HG02623 (cell line): Measurements from ENCODE around the gene PRAMEF12.
"Not testable (repeated sequence)": the region's sequence is repeated elsewhere in the genome, so short reads cannot be mapped to it uniquely, and the experiment has no call there.

Experiments used
- ATAC-seq: cut with Tn5 transposase; IDR thresholded peaks from one replicate; pipeline ENCODE4 v1.9.1; 2021; ENCODE audit warnings: moderate library complexity; ENCODE audit not compliant: unreplicated experiment

PRAMEF12 gene

DNA sequence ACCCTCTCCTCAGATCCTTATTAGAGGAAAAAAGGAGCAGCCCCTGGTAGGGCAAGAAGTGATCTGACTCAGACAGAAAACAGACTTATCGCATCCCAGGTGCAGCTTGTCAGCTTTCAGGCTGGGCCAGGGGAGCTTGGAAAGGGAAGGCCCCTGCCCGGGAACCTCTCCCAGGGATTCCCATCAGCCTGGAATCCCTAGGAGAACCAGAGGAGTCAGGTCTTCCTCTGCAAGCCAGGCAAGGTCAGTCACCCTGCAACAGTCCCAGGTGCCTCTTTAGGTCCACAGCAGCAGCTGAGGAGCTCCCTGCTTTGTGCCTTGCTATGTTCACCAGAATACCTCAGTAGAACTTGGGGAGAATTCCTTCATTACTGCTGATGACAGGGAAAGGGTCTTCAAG lies 2.9 kb upstream of the PRAMEF12 start:
- ATAC-seq, result no peak

DNA sequence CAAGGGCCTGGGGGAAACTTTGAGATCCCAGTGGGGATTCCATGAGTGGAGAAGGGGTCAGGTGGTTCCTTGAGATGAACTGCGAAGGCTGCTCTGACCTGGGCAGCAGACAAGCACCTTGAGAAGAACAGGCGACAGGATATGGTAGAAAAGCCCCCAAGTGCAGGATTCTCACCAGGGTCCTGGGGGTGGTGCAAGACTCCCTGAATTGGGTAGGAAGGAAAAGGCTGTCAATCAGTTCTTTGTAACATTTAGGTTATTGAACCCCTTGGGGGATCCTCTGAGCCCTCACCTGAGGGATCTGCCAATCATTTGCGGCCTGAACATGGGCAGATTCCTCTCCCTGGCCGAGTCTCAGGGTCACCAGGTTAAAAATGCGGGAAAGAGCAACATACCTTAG lies 2.4 kb upstream of the PRAMEF12 start:
- no peak for ATAC-seq

DNA sequence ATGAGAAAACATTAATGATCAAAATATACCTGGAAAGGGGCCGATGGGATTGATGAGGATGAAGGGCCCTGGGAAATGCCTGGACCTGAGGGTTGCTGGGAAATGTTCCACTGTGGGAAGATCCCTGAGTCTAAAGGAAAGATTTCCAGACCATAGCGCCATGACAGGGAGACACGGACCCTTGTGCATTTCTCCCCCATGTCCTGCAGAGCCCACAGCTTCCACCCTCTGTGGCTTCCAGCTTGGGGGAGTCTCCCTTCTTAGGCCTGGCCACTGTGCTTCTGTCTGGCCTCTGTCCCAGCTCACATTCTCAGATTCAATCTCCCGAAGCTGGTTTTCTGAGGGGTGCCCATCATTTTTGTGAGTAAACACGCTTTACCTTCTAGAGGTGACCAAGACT lies 1.0 kb upstream of the PRAMEF12 start:
- no peak for ATAC-seq

DNA sequence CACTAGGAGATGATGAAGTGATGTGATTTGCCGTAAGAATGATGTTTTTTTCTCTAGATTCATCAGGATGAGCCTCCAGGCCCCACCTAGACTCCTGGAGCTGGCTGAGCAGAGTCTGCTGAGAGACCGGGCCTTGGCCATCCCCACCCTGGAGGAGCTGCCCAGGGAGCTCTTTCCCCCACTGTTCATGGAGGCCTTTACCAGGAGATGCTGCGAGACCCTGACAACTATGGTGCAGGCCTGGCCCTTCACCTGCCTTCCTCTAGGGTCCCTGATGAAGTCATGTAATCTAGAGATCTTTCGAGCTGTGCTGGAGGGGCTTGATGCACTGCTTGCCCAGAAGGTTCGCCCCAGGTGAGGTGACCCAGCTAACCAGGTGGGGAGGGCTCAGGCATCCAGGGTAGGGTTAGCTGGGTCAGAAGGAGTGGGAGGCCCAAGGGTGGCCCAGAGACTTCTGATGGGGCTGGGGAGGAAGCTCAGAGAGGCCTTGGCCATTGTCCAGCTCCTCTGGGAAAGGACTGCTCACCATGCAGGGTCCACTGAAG lies 1.3 kb downstream of the PRAMEF12 start:
- no peak for ATAC-seq

DNA sequence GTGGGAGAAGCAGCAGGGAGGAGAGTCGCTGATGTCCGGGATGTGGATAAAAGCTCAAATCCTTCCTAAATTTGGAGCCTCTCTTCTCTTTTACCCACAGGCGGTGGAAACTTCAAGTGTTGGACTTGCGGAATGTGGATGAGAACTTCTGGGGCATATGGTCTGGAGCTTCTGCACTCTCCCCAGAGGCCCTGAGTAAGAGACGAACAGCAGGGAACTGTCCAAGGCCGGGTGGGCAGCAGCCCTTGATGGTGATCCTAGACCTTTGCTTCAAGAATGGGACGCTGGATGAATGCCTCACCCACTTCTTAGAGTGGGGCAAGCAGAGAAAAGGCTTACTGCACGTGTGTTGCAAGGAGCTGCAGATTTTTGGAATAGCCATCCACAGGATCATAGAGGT lies 1.9 kb downstream of the PRAMEF12 start:
- ATAC-seq, result no peak

DNA sequence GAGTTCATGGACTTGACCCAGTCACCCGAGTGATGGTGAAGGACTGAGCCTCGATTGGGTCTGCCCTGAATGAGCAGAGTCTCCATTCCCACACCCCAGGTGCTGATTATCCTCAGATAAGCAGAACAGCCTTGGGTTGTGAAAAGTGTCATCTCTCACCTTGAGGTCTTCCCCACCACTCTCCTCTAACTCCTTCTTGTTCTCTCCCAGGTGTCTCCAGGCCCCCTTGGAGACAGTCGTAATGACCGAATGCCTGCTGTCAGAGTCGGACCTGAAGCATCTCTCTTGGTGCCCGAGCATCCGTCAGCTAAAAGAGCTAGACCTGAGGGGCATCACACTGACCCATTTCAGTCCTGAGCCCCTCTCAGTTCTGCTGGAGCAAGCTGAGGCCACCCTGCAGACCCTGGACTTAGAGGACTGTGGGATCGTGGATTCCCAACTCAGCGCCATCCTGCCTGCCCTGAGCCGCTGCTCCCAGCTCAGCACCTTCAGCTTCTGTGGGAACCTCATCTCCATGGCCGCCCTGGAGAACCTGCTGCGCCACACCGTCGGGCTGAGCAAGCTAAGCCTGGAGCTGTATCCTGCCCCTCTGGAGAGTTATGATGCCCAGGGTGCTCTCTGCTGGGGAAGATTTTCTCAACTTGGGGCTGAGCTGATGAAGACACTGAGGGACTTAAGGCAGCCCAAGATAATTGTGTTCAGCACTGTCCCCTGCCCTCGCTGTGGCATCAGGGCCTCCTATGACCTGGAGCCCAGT lies 3.4 kb downstream of the PRAMEF12 start:
- ATAC-seq, result no peak

DNA sequence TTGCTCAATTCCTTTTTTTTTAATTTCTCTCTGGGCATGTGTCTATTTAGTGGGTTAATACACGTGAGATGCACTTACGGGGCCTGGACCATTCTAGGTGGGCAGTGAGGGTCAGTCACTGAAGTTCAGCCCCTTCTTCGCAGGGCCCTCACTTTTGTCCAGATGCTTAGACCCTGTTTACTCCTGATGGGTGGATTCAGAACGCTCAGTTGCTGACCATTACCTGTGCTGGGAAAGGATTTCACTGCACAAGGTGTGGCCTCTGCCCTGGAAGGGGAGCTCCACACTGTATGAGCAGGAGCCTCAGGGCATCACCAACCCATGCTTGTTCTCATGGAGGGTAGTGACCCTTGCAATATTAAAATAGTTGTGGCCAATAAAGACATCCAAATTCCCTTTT lies 4.5 kb downstream of the PRAMEF12 start:
- ATAC-seq, result no peak

DNA sequence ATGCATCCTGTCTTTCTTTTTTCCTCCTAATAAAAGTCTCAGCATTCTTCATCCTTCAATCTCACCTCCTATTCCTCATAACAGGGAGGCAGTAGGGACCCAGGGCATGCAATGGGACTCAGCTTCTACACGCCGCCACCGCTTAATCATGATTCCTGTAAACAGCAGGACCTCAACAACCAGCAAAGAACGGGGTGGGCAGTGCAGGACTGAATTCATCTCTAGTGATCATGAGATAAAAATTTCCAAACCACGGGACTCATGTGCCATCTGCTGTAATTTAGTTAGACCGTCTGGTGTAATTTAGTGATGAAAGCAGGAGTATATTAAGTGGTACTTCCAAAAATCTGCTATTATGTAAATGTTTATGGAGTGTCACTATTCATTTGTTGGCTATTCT lies 5.4 kb downstream of the PRAMEF12 start:
- ATAC-seq, result no peak

DNA sequence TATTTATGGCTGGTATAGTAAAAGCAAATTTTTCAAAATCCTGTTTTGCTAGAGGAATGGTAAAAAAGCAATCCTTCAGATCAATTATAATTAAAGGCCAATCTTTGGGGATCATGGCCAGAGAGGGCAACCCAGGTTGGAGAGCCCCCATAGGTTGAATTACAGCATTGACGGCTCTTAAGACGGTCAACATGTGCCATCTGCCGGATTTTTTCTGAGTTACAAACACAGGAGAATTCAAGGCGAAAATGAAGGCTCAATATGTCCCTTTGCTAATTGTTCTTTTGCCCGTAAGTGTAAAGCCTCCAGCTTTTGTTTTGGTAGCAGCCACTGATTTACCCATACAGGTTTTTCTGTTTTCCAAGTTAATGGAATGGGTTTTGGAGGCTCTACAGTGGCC lies 8.0 kb downstream of the PRAMEF12 start:
- not testable (repeated sequence) for ATAC-seq

DNA sequence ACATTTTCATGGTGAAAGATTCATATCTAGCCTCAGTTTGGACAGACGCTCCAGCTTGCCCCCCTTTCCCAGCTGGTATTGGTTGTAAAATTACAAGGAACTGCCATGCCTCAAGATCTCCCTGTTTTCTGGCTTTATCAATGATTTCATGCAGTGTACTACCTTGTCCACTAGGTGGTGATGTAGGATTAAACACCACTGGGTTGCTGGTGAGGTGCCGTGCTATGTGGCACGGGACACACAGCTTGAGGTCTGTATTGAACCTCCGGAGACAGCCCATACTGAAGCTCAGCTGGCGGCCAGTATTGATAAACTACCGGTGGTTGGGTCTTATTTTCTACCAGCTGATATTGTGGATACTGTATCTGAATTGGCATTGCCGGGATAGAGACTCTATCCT lies 10.2 kb downstream of the PRAMEF12 start:
- not testable (repeated sequence) for ATAC-seq

DNA sequence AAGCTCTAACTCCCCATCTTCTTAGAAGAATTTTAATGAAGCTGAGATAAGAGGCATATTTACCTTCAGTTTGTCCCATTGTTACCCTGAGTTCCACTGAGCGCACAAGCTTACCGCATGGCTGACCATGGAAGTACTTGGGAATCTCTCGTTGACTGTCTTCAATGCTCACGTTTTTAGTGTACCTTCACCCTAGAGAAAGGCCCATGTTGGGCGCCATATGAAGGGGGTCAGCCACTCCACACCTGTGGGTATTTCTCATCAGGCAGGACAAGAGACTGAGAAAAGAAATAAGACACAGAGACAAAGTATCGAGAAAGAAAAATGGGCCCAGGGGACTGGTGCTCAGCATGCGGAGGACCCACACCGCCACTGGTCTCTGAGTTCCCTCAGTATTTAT lies 11.2 kb downstream of the PRAMEF12 start:
- ATAC-seq, result not testable (repeated sequence)

DNA sequence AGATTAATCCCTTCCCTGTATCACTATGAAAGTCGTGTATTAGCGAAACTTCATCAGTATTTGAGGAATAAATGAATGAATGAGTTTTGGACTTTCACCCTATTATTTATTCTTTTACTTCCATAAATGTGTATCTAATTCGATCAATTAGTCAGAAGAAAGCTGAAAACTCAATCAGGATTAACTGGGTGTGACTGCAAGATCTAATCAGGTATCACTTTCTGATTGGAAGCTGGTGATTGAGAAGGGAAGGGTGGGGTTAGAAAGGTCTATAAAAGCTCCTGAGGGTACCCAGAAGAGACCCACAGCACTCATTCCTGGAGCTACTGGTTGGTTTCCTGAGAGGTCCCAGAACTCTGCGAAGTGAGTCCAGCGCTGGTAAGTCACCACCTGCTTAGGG lies 17.6 kb downstream of the PRAMEF12 start, which contains the start of gene PRAMEF1:
Gene PRAMEF1, plus strand, starts transcription at position 301 of the 400 bp plus-strand sequence. CDS start 1,831 bp downstream, outside the sequence.
- ATAC-seq, result not testable (repeated sequence)

DNA sequence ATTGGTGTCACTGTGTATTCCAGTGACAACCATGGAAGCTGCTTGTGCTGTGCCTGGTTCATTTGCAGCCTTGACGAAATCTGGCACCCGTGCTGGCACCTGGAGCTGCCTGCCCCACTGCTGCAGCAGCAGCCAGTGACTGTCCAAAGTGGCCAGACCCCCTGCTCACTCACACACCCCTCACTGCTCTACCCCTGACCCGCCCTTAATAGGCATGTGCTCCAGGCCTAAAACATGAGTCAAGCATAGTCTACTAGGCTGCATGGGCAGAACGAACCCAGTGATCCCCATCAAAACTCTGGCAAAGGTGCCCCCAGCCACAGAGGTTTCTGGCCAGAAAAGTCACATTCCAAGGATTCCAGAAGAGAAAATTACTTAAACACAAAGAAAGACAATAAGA lies 25.4 kb downstream of the PRAMEF12 start:
- ATAC-seq, result no peak

DNA sequence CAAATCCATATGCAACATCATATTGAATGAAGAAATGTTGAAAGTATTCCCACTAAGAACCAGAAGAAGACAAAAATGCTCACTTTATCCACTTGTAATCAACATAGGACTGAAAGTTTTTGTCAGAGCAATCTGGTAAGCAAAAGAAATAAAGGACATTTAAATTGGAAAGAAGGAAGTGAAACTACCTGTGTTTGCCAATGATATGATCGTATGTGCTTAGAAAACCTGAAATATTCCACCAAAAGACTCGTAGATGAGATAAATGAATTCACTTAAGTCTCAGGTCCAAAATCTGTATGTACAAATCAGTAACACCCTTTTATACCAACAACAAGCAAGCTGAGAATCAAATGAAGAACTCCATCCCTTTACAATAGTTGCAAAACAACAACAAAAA lies 26.2 kb downstream of the PRAMEF12 start:
- ATAC-seq, result no peak

DNA sequence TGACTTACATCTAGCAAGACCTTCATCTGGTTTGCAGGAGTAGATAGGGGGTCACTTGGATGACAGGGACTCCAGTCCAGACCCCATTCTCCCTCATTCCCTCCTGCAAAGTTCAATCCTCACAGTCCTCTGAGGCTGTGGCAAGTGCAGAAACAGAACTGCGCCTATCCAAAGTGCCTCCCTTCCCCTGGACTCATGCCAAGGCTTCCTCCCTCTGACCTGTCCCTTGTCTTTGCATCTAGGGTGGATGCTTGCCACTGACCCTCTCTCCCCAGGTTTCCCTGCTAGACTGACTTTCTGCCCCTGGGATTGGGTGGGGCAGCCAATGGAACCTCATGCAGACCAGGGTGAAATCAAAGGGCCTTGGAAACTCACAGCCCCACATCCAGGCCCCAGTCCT lies 36.4 kb downstream of the PRAMEF12 start:
- ATAC-seq, result no peak

DNA sequence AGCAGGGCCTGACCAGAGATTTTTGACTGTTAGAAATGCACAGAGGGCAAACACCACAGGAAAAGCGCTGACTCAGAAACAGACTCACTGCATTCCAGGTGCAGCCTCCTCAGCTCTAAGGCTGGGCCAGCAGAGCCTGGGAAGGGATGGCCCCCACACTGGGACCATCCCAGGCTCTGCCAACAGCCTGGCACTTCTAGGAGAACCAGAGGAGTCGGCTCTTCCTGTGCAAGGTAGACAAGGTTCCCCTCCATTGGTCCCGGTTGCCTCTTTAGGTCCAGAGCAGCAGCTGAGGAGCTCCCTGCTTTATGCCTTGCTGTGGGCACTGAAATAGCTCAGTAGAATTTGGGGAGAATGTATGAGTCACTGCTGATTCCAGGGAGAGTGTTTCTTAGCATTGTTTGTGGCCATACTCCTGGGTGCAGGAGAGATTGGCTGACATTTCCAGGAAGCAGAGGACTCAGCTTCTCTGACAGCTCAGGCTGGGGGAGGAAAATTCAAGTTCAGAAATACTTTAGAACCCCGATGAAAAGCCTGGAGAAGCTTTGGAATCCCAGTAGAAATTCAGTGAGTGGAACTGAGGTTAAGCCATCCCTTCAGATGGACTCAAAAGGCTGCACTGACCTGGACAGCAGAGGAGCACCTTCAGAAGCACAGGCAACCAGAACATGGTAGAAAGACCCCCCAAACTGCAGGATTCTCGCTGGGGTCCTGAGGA lies 37.3 kb downstream of the PRAMEF12 start:
- no peak for ATAC-seq

DNA sequence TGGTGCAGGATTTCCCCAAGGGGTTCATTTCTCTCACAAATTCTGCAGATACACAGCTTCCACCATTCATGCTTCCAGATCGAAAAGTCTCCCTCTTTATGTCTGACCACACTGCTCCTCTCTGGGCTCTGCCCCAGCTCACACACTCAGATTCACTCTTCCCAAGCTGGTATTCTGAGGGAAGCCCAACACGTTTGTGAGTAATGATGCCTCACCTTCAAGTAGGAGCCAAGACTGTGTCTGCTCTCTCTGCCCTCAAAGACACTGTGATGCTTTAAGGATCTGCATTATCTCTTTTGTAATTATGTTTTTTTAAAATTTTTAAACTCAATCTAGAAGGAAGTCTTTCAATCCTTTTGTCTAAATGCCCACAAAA lies 37.9 kb downstream of the PRAMEF12 start:
- no peak for ATAC-seq

DNA sequence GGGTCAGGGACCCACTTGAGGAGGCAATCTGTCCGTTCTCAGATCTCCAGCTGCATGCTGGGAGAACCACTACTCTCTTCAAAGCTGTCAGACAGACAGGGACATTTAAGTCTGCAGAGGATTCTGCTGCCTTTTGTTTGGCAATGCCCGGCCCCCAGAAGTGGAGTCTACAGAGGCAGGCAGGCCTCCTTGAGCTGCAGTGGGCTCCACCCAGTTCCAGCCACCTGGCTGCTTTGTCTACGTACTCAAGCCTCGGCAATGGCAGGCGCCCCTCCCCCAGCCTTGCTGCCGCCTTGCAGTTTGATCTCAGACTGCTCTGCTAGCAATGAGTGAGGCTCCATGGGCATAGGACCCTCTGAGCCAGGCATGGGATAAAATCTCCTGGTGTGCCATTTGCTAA lies 45.5 kb downstream of the PRAMEF12 start:
- ATAC-seq, result not testable (repeated sequence)
